D341Med (cell line): ENCODE measurements around the gene AAR2.

Source experiments
- DNase-seq: peaks from one replicate; pipeline ENCODE4 v3.0.0; 2012; ENCODE audit warnings: low spot score

AAR2 gene

GRCh38 chr20:36279776-36280175, 43.5 kb downstream of the AAR2 start:
- no peak for DNase-seq

- DNase-seq: peak; percentile 13
Observed at GRCh38 chr20:36281785-36282380, 45.6 kb downstream of the AAR2 start.

- DNase-seq: no peak
Observed at GRCh38 chr20:36284751-36285150, 48.5 kb downstream of the AAR2 start.

GRCh38 chr20:36285746-36286447, 49.6 kb downstream of the AAR2 start:
- DNase-seq: no peak

DNA sequence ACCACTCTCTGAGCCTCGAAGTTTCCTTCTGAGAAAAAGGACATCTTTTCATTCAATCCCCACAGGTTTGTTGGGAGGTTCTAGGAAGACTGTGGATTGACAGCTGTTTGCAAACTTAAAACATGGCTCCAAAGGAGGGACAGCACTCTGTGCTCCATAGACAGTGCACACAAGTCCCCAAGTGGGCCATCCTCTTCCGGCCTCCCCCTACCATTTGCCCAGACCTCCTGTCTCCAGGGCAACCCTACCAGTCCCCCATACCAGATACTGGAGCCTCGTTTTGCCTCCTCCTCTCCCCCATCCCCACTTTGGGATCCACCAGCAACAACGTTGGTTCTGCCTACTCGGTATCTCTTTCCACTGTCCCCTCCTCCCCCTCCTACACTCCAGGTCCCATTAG, 61.4 kb downstream of the AAR2 start:
- no peak for DNase-seq

DNA sequence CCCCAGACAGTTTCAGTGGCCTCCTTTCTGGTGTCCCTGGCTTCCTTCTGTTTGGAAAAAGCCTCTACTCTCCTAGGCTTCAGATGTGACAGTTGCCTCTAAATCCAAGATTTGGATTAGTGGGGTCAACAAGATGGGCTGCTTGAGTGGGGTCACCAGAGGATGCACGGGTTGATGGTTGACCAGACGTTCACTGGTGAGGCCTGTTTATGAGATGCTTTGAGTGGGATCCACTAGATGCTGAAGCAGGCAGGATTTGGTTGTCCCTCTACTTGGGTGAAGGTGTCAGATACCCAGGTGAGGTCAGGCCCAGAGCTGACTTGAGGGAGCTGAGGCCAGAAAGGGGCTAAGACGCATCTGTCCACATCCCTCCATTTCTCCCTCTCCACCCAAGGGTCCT, 61.8 kb downstream of the AAR2 start:
- DNase-seq: no peak

DNA sequence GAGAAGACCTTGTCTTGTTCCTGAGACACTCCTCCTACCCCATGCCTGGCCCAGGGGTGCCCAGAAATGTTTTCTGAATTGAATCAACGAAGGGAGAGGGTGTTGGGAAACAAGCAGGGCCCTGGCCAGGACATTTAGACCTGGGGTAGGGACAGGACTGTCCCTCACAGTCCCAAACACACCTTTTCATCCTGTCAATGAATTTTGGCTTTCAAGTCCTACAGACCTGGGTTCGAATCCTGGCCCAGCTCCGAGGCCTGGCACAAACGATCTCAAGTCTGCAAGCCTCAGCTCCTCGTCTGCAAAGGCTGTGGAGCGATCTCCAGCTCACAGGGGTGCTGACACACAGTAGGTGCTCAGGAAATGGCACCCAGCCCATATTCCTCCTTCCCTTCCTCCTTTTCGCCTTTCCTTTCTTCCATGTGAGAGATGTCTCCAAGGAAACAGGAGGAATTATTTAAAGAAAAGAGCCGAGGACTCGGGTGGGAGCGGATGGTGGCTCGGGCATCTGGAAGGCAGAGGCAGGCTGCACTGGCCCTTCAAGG, 62.6 kb downstream of the AAR2 start:
- no peak for DNase-seq

DNA sequence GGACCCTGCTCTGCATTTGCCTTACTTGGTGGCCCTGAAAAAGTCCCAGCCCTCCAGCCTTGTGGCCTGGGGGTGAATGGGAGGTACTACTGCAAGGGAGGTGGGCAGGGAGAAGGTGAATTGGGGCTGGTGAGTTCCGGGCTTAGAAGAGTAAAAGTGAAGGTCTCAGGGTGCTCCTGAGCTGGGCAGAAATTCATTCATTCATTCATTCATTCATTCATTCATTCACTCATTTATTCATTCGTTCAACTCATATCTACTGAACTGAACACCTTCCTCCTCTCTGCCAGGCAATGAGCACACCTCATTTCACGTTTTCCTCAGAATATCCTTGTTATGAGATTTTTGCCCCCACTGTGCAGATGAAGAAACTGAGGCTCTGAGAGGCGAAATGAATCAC, 63.2 kb downstream of the AAR2 start:
- no peak for DNase-seq

DNA sequence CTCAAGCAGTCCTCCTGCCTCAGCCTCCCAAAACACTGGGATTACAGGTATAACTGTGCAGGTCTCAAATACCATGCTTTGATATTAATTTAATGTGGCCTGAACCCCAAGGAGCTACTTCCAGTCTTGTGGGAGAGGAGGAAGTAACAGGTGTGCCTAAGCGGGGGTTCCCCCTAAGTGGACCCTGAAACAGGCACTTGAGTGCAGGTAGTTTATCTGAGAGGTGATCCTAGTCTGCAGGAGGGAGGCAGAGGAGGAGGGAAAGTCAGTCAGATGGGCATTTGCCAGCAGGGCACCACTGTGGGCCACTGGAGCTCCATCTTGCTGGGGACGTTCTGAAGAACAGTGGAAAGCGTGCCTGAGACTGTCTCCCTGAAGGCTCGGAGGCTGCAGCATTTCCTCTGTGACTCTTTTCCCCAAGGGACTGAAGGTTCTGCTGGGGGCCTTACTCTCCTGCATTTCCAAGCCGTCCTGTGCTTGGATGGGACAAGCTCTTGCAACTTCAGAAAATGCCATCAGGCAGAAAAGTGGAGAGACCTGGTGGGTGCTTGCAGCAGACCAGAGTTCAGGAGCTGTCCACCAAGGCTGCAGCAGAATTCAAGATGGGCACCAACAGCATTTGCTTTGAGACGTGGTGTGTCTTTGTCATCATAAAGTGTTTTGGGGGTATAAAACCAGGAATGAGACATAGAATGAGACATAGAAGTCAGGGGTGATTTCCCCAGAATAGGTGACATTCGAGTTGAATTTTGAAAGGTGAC, 65.3 kb downstream of the AAR2 start:
- DNase-seq: no peak

GRCh38 chr20:36303020-36303595, 66.8 kb downstream of the AAR2 start:
- no peak for DNase-seq

DNA sequence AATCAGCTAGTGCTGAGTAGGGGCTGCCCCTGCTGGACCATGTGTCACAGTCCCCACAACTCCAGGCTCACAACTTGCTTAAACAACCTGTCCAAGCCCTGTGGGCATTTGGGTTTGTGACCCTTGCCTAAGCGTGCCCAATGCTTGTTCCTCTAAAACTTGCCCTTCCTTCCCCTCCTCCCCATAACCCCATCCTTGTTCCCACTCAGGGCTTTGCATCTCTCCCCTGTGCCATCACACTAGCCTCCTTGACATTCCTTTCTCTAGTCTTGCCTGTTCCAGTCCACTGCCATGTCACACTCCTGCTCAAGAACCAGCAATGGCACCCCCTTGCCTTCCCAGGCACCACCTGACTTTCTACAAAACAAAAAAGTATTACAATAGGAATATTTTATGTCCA, 67.6 kb downstream of the AAR2 start:
- no peak for DNase-seq

DNA sequence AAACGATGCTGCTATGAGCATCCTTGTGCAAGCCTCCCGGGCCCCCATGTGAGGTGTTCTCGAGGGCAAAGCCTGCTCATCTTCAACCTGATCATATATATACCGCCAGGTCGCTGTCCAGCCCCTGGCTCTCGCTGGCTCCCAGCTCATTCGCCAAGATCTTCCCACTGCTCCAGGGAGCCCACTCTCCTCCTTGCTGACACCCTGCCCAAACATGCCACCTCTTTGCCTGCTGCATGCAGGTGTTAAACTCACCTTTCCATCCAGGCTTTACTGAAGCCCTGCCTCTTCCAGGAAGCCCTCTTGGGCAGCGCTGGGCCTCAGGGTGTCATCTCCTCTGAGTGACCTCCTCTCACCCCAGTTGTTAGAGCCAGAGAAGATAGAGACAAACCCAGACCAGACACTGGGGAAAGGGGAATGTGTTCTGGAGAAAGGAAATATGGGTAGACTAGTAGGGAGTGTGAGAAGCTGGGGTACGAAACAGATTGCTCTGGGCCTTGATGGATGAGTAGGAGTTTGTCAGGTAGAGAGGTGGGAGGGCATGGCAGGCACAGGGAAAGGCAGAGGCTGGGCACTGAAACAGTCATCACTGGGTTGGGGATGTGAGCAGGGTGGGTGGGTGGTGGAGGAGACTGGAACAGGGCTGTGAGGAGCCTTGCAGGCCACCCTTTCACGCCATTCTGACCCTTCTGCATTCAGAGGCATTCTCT, 68.7 kb downstream of the AAR2 start:
- no peak for DNase-seq

DNA sequence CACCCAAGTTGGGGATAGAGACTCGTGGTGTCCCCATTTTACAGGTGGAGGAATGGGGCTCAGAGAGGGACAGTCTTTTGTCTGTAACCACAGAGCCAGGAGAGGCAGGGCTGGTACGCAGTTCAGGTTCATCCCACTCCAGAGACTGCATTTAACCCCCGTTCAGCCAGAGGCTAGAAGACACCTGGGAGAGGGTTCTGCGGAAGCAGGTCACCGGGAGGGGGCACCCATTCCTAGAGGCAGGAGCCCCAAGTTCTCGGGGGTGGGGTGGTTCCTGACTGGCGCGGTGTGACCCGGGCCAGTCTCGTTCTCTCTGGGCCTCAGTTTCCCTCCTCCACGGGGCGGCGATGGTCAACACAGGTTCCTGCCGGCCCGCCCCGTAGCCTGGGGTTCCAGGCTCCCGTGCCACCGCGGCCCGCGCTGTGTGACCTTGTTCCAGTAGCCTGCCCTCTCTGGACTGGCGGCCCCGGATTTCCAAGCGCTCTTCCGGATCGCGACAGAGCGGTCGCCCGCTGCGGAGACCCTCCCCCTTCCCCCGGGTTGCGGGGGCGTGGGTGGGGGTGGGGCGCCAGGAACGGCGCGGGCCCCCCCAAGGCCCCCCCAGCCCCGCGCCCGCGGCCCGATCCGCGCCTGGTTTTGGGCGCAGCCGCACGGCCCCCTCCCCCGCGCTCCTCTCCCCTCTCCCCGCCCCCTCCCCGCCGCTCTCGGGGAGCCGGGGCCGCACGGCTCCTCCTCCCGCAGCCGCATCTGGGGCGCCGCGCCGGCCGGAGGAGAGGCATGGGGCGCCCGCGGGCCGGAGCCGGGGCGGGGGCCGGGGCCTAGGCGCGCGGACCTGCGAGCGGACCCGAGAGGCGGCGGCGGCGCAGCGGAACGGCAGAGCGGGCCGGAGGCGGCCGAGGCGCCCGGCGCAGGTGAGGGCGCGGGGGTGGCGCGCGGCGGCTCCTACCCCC, 69.6 kb downstream of the AAR2 start, which contains the start of gene DLGAP4:
DLGAP4 (plus strand) TSS at position 738 of the 950 bp plus-strand sequence. CDS start 125,379 bp downstream, outside the sequence.
- peak; percentile 75 for DNase-seq
